Natural killer cell (primary cell): Measurements from ENCODE around the gene GSG1L2. TPM values are rescaled to one million over a fixed set of nuclear protein-coding genes. Genes with fewer than 3 reads are reported as not detected.

Source experiments
- ATAC-seq, 3 donors: fragments of 150-1000 bp in 2 of 3; fragments of 200-7000 bp in 1 of 3; cut with Tn5 transposase; 1 replicate in 1 of 3; 2 replicates in 2 of 3; pipeline ENCODE4 v1.10.0; 2021; ENCODE audit warnings: mild to moderate bottlenecking in 2 of 3, moderate library complexity in 2 of 3
- DNase-seq, 2 donors: peaks; one replicate each; pipeline versions ENCODE4 v3.0.0 to v3.0.0-alpha.2; 2013 to 2021; ENCODE audit warnings: mixed read lengths in 1 of 2
- H3K27ac ChIP-seq: one replicate; pipeline ENCODE4 v1.5.1; 2013; ENCODE audit warnings: mild to moderate bottlenecking, low read length
- H3K27me3 ChIP-seq: one replicate; pipeline ENCODE4 v1.6.1; 2013; ENCODE audit warnings: low read length; ENCODE audit not compliant: control insufficient read depth, insufficient read depth
- H3K36me3 ChIP-seq: one replicate; pipeline ENCODE4 v1.6.1; 2013; ENCODE audit warnings: low read length; ENCODE audit not compliant: control insufficient read depth, insufficient read depth
- H3K4me1 ChIP-seq: one replicate; pipeline ENCODE4 v1.6.1; 2013; ENCODE audit warnings: low read length; ENCODE audit not compliant: control insufficient read depth, insufficient read depth
- H3K4me3 ChIP-seq: one replicate; pipeline ENCODE4 v1.5.1; 2013; ENCODE audit warnings: low read length
- H3K9me3 ChIP-seq: one replicate; pipeline ENCODE4 v1.6.1; 2013; ENCODE audit warnings: low read length; ENCODE audit not compliant: control insufficient read depth, insufficient read depth
- H3K27ac Mint-ChIP-seq, 2 donors: one replicate each; pipeline ENCODE4 v1.8.0; 2022; ENCODE audit warnings: mild to moderate bottlenecking in 2 of 2, mixed read lengths in 2 of 2, moderate library complexity in 1 of 2
- H3K27me3 Mint-ChIP-seq, 2 donors: one replicate each; pipeline ENCODE4 v1.8.0; 2022; ENCODE audit warnings: low read depth in 2 of 2, mixed read lengths in 2 of 2
- H3K36me3 Mint-ChIP-seq: one replicate; pipeline ENCODE4 v1.8.0; 2022; ENCODE audit warnings: mixed read lengths
- H3K4me1 Mint-ChIP-seq, 2 donors: one replicate each; pipeline ENCODE4 v1.8.0; 2022; ENCODE audit warnings: mixed read lengths in 2 of 2
- H3K4me3 Mint-ChIP-seq: one replicate; pipeline ENCODE4 v1.8.0; 2022; ENCODE audit warnings: mild to moderate bottlenecking, moderate library complexity, mixed read lengths
- H3K9me3 Mint-ChIP-seq, 2 donors: one replicate each; pipeline ENCODE4 v1.8.0; 2022; ENCODE audit warnings: mixed read lengths in 2 of 2
- WGBS: methylation state at CpG from one replicate; pipeline ENCODE4 v1.1.7; 2013; ENCODE audit warnings: missing lambda C conversion rate; ENCODE audit not compliant: insufficient coverage; 5-methylcytosine and 5-hydroxymethylcytosine counted together
- intact Hi-C: fragments of 100-400 bp; cut with micrococcal nuclease; formaldehyde crosslinking; loops from one replicate; pipeline ENCODE4 v1.14.2; 2022
- total RNA-seq, 4 donors: library from RNA; stranded (reverse); fragments of 120-200 nt in 1 of 4; gene quantifications; one replicate each; pipeline versions ENCODE4 v1.2.3 to v1.2.4, GENCODE V29; 2013 to 2022
- TF ChIP-seq, protein P1 (sequence below): fragments of 200-600 bp; IDR thresholded peaks from one replicate; pipeline ENCODE4 v1.8.0; 2022; ENCODE audit warnings: antibody characterized with exemption

Gene GSG1L2
- not detected for total RNA-seq
- not detected for total RNA-seq (2013)

DNA sequence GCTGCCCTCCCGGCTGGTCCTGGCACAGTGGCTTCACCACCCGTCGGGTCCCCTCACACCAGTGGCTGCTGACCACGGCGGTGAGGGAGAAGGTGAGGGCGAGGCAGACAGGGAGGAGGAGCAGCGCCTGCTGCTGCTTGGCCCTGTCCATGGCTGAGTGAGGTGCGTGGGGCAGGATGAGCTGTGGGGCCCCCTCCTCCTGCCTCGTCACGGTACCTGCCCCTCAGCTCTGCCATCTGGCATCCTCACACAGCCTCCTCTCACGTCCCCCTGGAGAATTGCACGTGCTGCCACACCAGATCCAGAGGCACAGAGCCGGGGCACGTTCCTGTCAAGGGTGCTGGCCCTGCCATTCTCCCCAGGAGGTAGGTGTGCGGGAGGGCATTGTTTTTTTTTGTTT, at the start of gene GSG1L2:
GSG1L2 (minus strand) TSS at position 159 of the 400 bp plus-strand sequence; CDS start at position 151, 8 bp downstream.
- Histone ChIP-seq H3K4me1 (no peaks in the 10 kb centered on the region), H3K9me3 (no peaks in the 10 kb centered on the region), H3K36me3 (no peaks in the 10 kb centered on the region), H3K27ac (no peak within 1 kb of the TSS), H3K27me3 (no peaks in the 10 kb centered on the region), H3K4me3 (no peak within 1 kb of the TSS)
- Mint-ChIP-seq H3K27ac (no peak within 1 kb of the TSS), H3K9me3 (no peaks in the 10 kb centered on the region), H3K36me3 (no peaks in the 10 kb centered on the region), H3K4me1 (no peaks in the 10 kb centered on the region), H3K27me3 (peaks cover 0 to 9% of the 10 kb centered on the region in 2 donors), H3K4me3 (no peak within 1 kb of the TSS)
- DNase-seq = no peak
- 70% methylated on average over 15 of the region's 15 CpGs for WGBS
- no peak for ATAC-seq
- TF ChIP-seq, protein P1, sequence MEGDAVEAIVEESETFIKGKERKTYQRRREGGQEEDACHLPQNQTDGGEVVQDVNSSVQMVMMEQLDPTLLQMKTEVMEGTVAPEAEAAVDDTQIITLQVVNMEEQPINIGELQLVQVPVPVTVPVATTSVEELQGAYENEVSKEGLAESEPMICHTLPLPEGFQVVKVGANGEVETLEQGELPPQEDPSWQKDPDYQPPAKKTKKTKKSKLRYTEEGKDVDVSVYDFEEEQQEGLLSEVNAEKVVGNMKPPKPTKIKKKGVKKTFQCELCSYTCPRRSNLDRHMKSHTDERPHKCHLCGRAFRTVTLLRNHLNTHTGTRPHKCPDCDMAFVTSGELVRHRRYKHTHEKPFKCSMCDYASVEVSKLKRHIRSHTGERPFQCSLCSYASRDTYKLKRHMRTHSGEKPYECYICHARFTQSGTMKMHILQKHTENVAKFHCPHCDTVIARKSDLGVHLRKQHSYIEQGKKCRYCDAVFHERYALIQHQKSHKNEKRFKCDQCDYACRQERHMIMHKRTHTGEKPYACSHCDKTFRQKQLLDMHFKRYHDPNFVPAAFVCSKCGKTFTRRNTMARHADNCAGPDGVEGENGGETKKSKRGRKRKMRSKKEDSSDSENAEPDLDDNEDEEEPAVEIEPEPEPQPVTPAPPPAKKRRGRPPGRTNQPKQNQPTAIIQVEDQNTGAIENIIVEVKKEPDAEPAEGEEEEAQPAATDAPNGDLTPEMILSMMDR = no peak
- intact Hi-C loops = no loop called here

DNA sequence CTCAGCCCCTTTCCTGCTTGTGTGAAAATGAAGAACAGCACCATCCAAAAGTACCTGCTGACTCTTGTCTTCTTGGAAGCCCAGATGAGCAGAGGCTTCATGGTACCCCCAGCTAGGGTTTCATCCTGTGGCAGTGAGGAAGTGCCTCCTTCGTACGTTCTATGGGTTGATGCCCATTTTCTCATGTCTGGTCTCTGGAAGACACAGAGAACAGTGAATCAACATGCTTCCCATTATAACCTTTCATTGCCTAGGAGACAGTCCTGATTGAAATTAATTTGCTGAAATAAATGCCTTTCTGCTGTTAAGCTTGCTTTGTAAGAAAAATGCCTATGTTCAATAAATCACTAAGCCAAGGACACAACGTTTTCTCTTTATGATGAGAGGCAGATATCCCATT, 46.7 kb upstream of the GSG1L2 start:
- TF ChIP-seq, protein P1 = no peak
- no peaks in the 10 kb centered on the region for H3K9me3 Mint-ChIP-seq
- H3K27me3 ChIP-seq = no peaks in the 10 kb centered on the region
- peaks cover 14 to 35% of the 10 kb centered on the region in 2 donors for H3K27me3 Mint-ChIP-seq
- DNase-seq (no peak), ATAC-seq (no peak)
- no peak overlapping the region for H3K4me3 ChIP-seq
- H3K9me3 ChIP-seq = no peaks in the 10 kb centered on the region
- H3K27ac Mint-ChIP-seq = no peak overlapping the region
- no peak overlapping the region for H3K27ac ChIP-seq
- H3K4me1 Mint-ChIP-seq = no peaks in the 10 kb centered on the region
- intact Hi-C loops = no loop called here
- H3K36me3 Mint-ChIP-seq = no peaks in the 10 kb centered on the region
- no peaks in the 10 kb centered on the region for H3K4me1 ChIP-seq
- no peaks in the 10 kb centered on the region for H3K36me3 ChIP-seq
- 93% methylated on average over 3 of the region's 3 CpGs for WGBS
- no peak overlapping the region for H3K4me3 Mint-ChIP-seq

DNA sequence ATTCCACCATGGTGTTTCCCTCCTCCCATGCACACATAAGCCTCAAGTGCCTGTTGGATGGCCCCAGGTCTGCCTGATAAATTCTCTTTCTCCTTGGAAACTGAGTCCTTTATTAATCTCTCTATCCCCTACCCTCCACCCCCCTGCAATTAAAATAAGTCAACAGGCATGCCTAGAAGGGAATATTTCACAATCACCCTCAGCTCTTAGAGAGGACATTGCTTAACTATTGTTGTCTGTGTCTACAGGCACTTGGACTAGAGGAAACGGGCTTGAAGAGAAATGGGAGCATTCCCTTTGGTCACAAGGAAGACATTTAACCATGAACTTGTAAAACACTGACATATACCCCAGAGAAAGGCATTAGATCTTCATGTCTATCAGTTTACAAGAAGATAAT, 43.7 kb upstream of the GSG1L2 start:
- Mint-ChIP-seq H3K4me1 (no peaks in the 10 kb centered on the region), H3K9me3 (no peaks in the 10 kb centered on the region), H3K4me3 (no peak overlapping the region), H3K27me3 (peaks cover 14 to 55% of the 10 kb centered on the region in 2 donors), H3K36me3 (no peaks in the 10 kb centered on the region), H3K27ac (no peak overlapping the region)
- DNase-seq (no peak), ATAC-seq (no peak)
- 27% methylated on average over 1 of the region's 1 CpG for WGBS
- no peaks in the 10 kb centered on the region for H3K9me3 ChIP-seq
- no peak overlapping the region for H3K27ac ChIP-seq
- TF ChIP-seq, protein P1 = no peak
- H3K4me3 ChIP-seq = no peak overlapping the region
- H3K4me1 ChIP-seq = no peaks in the 10 kb centered on the region
- no peaks in the 10 kb centered on the region for H3K27me3 ChIP-seq
- intact Hi-C loops = no loop called here
- no peaks in the 10 kb centered on the region for H3K36me3 ChIP-seq

DNA sequence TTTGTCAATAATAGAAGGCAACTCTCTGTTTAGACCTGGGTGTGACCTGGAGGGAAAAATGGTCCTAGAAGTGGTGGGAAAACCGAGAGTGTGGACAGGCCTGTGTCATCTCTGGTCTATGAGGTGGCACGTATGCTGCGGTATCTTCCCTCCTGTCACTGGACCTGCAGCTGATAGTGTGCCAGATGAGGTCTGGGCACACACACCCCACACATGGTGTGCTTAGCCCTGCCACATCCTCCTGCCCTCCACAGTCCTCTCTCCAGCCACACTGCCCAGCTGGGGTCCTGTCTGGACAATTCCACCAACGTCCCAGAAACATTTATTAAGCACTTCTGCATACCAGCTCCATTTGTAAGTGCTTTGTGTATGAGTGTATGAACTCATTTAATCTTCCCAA, 41.1 kb upstream of the GSG1L2 start:
- peaks cover 9 to 41% of the 10 kb centered on the region in 2 donors for H3K27me3 Mint-ChIP-seq
- DNase-seq (no peak), ATAC-seq (no peak)
- peaks cover 3% of the 10 kb centered on the region for H3K9me3 ChIP-seq
- no peaks in the 10 kb centered on the region for H3K36me3 ChIP-seq
- intact Hi-C loops = no loop called here
- H3K4me3 Mint-ChIP-seq = no peak overlapping the region
- H3K27me3 ChIP-seq = no peaks in the 10 kb centered on the region
- H3K36me3 Mint-ChIP-seq = no peaks in the 10 kb centered on the region
- no peak overlapping the region for H3K27ac ChIP-seq
- H3K4me1 Mint-ChIP-seq = no peaks in the 10 kb centered on the region
- H3K27ac Mint-ChIP-seq = no peak overlapping the region
- H3K9me3 Mint-ChIP-seq = no peaks in the 10 kb centered on the region
- no peaks in the 10 kb centered on the region for H3K4me1 ChIP-seq
- 86% methylated on average over 3 of the region's 4 CpGs for WGBS
- H3K4me3 ChIP-seq = no peak overlapping the region
- TF ChIP-seq, protein P1 = no peak
